HG02571 (cell line): ENCODE data around the gene ZG16.
A peak's percentile ranks its signal among the peaks of the same experiment; 100 is the strongest.
"Not testable (repeated sequence)": the region's sequence is repeated elsewhere in the genome, so short reads cannot be mapped to it uniquely, and the experiment has no call there.

Source experiments
- ATAC-seq: cut with Tn5 transposase; IDR thresholded peaks from one replicate; pipeline ENCODE4 v1.9.1; 2021; ENCODE audit warnings: mild to moderate bottlenecking, moderate library complexity; ENCODE audit not compliant: unreplicated experiment

ZG16 gene, protein sequence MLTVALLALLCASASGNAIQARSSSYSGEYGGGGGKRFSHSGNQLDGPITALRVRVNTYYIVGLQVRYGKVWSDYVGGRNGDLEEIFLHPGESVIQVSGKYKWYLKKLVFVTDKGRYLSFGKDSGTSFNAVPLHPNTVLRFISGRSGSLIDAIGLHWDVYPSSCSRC

DNA sequence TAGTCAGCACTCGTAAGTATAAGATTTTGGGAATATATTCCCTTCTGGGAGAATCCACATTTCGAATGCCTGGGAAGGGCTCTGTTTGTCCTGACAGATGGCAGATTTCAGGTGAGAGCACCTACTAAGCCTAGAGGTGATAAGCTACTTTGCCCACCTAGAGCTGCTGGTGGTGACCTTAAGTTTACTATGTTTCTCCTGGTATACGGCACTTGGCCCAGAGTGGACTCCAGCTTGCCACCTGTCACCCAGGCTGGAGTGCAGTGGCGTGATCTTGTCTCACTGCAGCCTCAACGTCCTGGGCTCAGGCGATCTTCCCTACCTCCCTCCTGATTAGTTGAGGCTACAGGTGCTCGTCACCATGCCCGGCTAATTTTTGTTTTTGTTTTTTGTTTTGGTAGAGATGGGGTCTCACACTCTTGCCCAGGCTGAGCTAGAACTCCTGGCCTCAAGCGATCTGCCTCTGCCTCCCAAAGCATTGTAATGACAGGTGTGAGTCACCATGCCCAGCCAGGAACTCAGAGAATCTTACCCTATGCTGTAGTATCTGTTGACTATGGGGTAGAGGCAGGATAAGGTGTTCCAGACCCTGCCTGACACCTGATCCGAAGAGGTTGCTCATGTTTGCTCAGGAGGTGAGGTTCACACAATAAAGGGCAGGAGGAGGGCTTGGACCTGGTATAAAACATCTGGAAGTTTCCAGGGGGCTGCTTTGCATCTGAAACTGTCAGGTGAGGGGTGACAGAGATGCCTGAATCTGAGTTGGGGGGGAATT is at the start of gene ZG16:
Gene ZG16, plus strand, starts transcription at position 681 of the 775 bp plus-strand sequence. CDS start 1,011 bp downstream, outside the sequence.
- no peak for ATAC-seq

DNA sequence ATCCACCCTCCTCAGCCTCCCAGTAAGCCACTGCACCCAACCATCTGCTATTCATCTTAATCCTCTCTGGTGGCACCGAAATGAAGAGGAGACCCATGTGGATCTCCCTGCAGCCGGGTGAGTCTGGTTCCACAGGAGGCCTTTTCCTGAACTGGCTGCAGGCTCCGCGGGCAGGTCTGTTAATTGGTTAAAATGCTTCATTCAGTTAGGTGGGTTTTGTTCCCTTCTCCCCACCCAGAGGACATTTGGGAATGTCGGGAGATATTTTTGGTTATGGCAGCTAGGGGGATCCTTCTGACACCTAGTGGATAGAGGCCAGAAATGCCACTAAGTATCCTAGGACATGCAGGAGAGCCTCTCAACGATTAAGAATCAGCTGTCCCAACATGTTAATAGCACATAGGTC is 48.9 kb upstream of the ZG16 start:
- ATAC-seq = no peak

DNA sequence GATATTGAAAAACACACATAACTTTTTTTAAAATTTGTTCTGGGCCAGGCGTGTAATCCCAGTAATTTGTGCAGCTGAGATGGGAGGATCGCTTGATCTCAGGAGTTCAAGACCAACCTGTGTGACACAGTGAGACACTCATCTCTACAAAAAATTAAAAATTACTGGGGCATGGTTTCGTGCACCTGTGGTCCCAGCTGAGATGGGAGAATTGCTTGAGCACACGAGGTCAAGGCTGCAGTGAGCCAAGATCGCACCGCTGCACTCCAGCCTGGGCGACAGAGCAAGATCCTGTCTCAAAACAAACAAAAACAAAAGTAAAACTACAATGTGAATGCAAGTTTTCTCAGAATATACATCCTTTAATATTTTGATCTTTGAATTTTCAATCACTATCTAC is 47.4 kb upstream of the ZG16 start:
- ATAC-seq = no peak

DNA sequence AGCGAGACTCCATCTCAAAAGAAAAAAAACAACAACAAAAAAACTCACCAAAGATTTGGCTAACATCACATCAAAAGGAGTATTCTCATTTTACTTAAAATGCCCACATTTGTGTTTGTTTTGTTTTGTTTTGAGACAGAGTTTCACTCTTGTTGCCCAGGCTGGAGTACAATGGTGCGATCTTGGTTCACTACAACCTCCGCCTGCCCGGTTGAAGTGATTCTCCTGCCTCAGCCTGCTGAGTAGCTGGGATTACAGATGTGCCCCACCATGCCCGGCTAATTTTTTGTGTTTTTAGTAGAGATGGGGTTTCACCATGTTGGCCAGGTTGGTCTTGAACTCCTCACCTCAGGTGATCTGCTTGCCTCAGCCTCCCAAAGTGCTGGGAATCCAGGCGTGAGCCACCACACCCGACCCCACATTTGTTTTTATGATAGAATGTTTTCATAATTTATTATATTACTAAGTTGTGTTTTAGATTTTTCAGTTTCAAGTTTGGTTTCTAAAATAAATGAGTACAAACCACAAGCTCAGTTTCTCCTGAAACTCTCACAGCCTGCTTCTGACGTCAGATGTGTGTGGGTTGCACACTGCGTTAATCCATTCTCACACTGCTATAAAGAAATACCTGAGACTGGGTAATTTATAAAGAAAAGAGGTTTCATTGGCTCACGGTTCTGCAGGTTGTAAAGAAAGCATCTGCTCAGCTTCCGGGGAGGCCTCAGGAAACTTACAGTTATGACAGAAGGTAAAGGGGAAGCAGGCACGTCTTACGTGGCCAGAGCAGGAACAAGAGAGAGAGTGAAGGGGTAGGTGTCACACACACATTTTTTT is 46.1 kb upstream of the ZG16 start:
- not testable (repeated sequence) for ATAC-seq

DNA sequence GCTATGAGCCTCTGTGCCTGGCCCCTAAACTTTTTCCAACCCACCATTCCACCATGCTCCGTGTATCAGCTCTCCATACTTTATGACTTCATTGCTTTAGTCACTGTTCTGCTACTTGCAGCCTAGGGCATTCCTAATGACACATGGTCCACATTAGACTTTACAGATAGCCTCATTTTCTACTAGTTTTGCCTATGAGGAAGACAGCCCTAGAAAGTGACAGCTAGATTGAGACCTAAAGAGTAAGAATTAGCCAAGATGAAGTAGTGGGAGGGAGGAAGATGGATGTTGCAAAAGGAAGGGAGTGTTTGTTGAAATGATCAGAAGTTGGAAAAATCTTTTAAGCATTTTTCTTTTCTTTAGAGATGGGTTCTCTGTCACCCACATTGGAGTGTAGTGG is 43.3 kb upstream of the ZG16 start:
- ATAC-seq = no peak

DNA sequence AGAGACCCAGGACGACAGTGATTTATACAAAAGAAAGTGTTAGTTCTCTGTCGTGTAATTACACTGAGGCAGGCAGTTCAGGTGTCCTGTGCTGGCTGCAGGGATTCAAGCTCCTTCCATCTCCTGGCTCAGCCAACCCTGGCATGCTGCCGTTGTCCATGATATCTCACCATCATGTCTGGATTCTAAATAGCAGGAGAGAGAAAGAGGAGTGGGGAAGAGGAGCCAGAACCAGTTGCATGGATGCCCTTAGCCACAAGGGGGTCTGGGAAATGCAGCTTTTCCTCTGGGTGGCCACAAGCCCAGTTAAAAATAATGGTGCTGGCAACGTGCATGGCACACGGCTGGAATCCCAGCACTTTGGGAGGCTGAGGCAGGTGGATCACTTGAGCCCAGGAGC is 41.9 kb upstream of the ZG16 start:
- no peak for ATAC-seq

DNA sequence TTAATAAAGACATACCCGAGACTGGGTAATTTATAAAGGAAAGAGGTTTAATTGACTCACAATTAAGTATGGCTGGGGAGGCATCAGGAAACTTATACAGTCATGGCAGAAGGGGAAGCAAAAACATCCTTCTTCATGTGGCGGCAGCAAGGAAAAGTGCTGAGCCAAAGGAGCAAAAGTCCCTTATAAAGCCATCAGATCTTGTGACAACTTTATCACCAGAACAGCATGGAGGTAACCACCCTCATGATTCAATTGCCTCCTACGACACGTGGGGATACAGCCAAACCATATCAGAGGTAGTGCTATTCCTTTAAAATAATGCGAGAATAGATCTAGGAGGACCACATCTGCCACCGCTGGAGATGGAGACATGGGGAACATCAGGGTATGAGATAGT is 41.3 kb upstream of the ZG16 start:
- ATAC-seq = no peak

DNA sequence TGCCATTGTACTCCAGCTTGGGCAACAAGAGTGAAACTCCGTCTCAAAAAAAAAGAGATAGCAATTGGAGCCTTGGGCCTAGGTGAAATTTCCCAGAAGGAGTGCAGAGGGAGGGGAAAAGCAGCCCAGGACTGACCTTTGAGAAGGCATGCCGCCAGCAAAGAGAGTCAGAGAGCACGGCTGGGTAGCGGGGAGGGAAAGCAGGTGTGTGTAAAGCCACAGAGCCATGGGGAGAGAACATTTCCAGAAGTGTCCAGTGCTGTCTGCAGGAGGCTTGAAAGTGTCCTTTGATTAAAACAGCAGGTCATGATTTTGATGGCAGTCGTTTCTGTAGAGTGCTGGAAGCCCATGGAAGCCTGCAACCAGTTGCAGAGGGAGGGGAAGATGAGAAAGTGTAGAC is 40.3 kb upstream of the ZG16 start:
- no peak for ATAC-seq

DNA sequence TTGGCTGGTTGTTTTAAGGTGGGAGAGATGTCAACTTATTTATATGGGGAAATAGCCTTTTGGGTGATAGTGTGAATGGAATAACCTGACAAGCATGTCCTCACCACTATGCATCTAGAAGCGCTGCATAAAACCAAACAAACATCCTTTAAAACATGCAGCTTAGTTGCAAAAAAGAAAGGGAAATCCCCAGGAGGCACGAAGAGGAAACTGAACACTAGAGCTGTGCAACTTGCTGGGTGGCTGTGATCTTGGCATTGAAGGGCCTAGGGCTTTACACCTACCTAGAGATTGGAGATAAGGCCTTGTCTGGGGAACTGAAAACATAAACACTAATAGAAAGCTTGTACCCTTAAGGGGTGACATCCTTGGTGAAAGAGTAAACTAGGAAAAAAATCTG is 39.5 kb upstream of the ZG16 start:
- peak; percentile 50 for ATAC-seq

DNA sequence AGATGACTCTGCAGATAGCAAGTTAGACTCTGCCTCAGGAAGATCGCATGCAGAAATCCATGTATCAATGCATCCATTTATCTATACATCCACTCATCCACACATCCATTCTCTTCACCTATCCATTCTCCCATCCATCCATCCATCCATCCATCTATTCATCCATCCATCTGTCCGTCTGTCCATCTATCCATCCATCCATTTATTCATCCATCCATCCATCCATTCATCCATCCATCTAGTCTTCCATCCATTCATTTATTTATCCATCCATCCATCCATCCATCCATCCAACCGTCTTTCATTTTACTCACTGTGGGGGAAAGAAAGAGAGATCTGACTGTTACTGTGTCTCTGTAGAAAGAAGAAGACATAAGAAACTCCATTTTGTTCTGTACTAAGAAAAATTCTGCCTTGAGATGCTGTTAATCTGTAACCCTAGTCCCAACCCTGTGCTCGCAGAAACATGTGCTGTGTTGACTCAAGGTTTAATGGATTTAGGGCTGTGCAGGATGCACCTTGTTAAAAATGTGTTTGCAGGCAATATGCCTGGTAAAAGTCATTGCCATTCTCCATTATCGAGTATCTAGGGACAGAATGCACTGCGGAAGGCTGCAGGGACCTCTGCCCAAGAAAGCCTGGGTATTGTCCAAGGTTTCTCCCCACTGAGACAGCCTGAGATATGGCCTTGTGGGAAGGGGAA is 38.0 kb upstream of the ZG16 start:
- not testable (repeated sequence) for ATAC-seq

DNA sequence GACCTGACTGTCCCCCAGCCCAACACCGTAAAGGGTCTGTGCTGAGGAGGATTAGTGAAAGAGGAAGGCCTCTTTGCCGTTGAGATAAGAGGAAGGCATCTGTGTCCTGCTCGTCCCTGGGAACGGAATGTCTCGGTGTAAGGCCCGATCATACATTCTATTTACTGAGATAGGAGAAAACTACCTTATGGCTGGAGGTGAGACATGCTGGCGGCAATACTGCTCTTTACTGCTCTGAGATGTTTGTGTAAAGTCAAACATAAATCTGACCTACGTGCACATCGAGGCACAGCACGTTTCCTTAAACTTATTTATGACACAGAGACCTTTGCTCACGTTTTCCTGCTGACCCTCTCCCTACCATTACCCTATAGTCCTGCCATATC is 37.4 kb upstream of the ZG16 start:
- not testable (repeated sequence) for ATAC-seq

DNA sequence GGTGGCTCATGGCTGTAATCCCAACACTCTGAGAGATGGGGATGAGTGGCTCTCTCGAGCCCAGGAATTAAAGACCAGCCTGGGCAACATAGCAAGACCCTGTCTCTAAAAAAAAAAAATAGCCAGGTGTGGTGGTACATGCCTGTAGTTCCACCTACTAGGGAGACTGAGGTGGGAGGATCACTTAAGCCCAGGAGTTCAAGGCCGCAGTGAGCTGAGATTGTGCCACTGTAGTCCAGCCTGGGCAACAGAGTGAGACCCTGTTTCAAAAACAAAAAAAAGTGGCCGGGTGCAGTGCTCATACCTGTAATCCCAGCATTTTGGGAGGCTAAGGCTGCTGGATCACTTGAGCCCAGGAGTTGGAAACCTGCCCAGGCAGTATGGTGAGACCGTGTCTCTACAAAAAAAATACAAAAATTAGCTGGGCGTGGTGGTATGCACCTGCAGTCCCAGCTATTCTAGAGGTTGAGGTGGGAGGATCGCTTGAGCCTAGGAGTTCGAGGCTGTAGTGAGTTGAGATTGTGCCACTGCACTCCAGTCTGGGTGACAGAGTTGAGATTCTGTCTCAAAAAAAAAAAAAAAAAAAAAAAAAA is 35.3 kb upstream of the ZG16 start:
- ATAC-seq = no peak

DNA sequence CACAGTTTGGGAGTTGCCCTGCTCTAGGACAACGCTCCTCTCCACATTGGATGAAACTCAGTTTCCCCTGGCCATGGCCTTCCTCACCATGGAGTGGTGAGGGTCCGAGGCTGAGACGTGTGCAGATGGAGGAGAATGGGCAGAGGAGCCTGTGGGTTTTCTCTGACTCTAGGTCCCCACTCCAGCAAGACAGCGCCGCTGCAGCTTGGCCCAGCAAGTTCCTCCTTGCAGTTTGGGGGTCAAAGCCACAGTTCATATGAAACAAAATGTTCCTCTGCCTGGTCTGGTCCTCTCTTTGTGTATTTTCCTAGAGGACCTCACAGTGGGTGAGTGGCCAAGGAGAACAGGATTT is 34.6 kb upstream of the ZG16 start:
- no peak for ATAC-seq

DNA sequence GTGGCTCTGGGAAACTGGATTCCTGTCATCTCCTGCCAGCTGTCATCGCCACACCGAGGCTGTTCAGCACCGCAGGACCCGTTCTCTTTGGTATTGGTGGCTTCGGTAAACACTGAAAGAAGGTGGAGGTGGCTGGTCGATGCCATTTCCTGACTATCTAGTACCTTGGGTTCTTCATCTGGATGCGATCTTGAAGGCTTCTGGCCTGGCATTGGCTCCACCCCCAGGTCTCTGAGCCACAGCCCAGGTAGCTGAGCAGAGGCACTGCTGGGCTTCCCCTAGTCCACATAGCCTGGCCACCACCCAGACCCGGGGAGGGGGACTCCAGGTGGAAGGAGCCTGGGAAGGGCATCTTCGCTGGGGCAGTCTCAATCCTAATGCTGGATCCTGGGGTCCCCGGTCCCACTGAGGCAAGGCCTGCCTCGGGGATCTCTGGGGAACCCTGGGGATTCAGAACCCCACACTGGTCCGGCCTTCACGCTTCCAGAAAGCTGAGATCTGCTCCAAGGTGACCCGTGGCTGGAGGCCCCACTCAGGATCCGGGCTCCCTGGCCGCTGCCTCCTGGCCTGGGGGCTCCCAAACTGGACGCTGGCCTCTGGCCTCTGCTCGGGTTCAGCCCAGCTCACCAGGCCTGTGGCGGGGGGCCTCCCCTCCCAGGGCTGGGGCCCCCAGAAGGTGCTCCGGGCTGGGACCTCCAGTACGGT is 34.1 kb upstream of the ZG16 start:
- ATAC-seq = no peak

DNA sequence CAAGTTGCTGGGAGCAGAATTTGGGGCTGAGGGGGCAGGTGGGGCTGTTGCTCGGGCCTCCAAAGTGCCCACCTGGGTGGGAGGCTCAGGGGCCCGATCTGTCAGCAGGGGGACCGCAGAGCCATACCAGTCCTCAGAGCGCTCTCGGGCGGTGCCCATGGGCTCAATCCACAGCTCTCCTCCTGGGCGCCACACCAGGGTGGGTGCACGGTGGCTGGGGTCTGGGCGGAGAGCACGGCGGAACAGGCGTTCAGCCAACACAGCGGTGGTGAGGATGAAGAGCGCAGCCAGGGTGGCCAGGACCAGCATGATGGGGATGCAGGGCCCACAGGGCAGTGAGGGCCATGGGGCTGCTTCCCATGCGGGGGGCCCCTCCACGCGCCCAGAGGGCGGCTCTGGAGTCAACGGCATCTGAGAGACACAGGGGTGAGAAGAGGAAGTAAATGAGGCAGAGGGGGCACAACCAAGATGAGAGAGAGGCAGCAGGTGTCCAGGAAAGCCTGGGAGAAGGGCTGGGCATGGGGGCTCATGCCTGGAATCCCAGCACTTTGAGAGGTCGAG is 33.4 kb upstream of the ZG16 start:
- no peak for ATAC-seq

DNA sequence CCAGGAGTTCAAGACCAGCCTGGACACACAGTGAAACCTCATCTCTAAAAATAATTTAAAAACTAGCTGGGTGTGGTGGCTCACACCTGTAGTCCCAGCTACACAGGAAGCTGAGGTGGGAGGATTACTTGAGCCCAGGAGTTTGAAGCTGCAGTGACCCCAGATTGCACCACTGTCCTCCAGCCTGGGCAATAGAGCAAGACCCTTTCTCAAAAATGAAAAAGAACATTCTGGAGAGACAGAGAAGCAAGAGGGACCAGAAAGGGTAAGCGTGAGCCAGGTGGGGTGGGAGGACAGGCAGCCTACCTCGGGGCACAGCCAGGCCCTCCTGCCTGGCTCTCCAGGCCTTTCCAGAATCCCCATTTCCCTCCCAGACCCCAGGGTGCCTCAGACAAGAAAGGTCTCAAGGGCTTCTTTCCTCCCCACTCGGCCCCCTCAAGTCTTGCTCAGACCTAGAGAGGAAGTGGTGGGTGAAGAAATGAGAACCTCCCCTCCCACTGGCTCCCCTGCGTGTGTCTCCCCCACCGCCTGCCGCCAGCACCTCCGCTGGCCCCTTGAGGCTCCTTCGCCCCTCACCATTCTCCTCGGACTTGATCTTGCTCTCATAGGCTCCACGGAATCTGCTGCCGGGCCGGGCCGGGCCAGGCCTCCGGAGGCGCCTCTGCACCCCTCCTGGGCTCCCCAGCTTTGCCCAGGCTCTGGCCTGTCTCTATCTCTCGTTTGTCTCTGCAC is 32.8 kb upstream of the ZG16 start:
- ATAC-seq = peak; percentile 41

DNA sequence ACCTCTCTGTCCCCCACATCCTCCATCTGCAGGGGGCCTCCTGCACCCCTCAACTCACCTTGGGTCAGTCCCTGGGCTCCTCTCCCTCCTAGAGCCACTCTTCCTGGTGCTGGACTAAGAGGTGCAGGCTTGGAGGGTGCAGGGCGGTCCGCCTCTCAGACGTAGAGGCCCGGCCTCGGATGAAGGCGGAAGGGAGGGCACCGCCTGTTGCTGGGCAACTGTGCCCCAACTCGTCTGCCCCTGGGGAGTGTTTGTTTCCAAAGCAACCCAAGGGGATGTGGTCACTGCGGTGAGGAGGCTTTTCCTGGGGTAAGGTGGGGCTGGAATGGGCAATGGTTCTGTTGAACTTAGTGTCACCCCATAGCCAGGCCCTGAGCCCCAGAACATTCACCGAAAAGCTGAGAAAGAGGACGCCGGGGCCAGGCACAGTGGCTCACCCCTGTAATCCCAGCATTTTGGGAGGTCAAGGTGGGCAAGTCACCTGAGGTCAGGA is 32.2 kb upstream of the ZG16 start, which contains the start of gene C16orf54:
Gene C16orf54, minus strand, starts transcription at position 138 of the 493 bp plus-strand sequence. CDS start 1,039 bp downstream, outside the sequence.
- peak; percentile 84 for ATAC-seq

DNA sequence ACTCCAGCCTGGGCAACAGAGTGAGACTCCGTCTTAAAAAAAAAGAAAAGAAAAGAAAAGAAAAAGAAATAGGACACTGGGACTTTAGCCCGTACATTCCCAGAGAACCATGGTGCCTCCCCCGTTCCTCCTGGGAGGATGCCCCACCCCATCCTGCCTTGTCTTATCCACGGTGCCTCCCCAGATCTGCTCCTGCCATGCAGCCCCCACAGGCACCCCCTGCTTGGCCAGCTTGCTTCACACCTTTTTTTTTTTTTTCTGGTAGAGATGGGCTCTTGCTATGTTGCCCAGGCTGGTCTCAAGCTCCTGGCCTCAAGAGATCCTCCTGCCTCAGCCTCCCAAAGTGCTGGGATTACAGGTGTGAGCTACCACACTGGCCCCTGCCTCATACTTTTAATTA is 31.5 kb upstream of the ZG16 start:
- not testable (repeated sequence) for ATAC-seq
